NT2/D1 (cell line): Measurements from ENCODE around the gene DGAT2.

ENCODE experiments used
- YY1 ChIP-seq: IDR thresholded peaks from 2 replicates; pipeline ENCODE4 v1.6.1; 2011; ENCODE audit not compliant: insufficient read length, insufficient read depth
- ZNF274 ChIP-seq: IDR thresholded peaks from 2 replicates; pipeline ENCODE4 v1.6.1; 2011; ENCODE audit warnings: mild to moderate bottlenecking, low read depth, low read length

GRCh38 chr11:75771646-75772410 lies 3.2 kb downstream of the DGAT2 start:
- TF ChIP-seq YY1, result no peak
- TF ChIP-seq ZNF274, result no peak
